Retinal pigment epithelial cell (primary cell): Measurements from ENCODE around the gene JPH2.

Experiments
- DNase-seq: peaks from one replicate; pipeline ENCODE4 v3.0.0-alpha.2; 2010; ENCODE audit warnings: low read depth
- H3K4me3 ChIP-seq: 2 replicates; pipeline ENCODE4 v1.5.1; 2011; ENCODE audit warnings: mild to moderate bottlenecking, low read length, control low read depth, moderate library complexity
- CTCF ChIP-seq: conservative IDR thresholded peaks from 2 replicates; pipeline ENCODE4 v1.5.1; 2011; ENCODE audit warnings: low read depth, low read length, control low read depth, inconsistent platforms

Gene JPH2

DNA sequence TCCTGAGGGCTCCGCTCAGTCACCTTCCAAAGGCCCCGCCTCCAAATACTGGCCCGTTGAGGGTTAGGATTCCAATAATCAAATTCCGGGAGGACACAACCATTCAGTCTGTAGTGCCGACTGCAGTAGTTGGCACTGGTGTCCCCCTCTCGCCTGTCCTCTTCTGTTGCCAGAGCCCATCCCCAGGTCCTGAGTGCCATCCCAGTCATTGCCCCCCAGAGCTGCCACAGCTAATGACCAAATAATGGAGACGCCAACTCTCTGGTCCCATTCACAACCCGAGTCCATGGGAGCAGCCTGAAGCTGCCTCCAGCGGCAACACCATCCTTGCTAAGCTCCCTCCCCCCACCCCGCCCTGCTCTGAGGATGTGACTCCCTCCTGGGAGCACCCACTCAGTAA is 115.9 kb downstream of the JPH2 start:
- DNase-seq: no peak
- no peak overlapping the region for H3K4me3 ChIP-seq
- no peak for TF ChIP-seq CTCF

- no peak for TF ChIP-seq CTCF
- no peak for DNase-seq
Observed at GRCh38 chr20:44070139-44070900, 116.7 kb downstream of the JPH2 start.

DNA sequence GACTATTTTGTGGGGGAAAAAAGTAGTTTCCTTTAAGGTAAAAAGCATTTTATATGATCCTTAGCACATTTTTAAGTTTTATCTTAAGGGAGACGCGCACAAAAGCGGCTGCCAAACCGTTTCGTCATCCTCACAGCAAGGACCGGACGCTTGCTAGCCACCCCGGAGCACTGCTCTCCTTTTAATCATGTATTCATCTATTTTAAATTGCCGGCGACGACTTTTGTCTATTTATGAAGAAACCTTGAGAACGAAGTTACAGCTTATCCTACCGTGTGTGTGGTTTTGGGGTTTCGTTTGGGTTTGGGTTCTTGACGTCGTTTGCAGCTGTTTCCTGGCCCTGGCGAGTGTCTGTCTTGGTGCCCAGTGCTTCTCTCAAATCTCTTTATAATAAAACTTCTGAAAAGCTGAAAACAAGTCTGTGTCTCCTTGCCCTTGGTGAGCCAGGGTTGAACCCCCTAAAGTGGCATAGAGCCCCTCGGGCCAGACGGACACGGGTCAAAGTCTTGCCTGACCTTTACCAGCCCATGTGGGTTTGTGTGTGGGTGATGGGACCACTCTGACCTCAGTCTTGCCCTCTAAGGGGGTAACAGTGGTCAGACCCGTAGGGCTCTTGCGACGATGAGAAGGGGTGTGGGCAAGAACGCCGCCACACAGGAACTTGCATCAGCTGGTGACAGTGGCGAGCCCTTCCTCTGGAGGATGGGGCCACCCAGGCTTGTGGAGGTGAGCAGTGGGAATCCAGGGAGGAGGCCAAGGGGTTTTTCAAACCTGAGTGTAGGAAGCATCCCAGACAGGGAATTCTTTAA is 117.6 kb downstream of the JPH2 start:
- TF ChIP-seq CTCF: no peak
- DNase-seq: no peak
- no peak overlapping the region for H3K4me3 ChIP-seq

More at GRCh38 chr20:44070139-44070900, 116.7 kb downstream of the JPH2 start:
- no peak overlapping the region for H3K4me3 ChIP-seq

GRCh38 chr20:44068316-44069201 is 118.4 kb downstream of the JPH2 start:
- no peak for DNase-seq
- no peak overlapping the region for H3K4me3 ChIP-seq
- no peak for TF ChIP-seq CTCF

DNA sequence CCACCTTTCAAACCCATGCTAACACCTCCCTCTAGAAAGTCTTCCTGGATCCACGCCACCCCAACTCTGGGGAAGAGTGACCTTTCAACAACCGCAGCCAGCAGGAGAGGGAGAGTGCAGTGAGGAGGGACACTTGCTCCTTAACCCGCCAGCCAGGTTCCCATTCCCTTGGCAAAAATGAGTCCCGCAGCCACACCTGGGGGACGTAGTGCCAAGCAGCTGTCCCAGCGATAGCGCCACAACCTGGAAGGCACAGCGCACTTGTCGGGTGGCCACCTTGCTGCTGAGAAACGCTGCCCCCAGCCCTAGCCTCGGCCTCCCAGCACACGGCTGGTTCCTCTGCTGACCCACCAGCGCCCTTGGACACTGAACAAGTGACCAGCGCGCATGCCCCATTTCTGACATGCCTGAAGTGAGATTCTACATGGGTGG is 119.3 kb downstream of the JPH2 start:
- no peak overlapping the region for H3K4me3 ChIP-seq
- no peak for TF ChIP-seq CTCF
- no peak for DNase-seq

DNA sequence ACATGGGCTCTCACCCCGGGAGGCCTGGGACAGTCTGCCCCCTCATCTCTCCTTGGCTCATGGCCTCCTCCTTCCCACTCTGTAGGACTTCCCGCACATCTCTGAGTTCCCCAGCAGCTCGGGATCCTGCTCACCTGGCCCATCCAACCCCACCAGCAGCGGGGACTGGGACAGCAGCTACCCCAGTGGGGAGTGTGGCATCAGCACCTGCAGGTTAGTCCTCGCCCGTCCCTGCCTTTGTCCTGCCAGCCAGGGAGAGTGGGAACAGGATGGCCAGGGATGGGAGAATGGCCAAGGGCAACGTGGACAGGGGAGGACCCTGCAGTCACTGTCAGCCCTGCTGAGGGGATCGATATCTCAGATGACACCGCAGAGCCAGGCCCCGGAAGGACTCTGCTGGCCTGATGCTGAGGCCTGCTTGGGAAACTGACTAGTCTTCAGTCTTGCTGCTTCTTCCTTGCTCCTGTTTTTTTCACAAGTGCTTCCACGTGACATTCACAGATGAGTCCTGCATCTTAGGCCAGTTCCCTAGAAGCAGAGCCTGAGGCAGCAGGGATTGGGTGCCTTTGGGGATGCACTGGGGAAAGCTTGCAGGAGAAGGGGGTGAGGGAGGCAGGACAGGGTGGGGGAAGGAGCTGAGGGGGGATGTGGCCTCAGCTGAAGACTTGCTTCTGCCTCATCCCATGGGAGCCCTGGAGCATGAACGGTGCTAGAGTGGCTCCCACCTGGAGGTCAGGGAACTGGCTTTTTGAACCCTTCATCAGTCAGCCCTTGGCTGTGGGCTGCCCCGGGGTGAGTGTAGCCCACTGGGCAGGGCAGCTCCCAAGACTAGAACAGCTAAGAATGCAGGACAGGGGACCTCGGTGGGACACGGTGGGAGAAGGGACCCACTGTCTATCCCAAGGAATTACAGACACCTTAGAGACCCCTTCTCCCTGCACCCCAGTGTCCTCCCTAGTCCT is 120.1 kb downstream of the JPH2 start:
- H3K4me3 ChIP-seq: no peak overlapping the region
- DNase-seq: no peak
- TF ChIP-seq CTCF: no peak
